ENCODE data around the gene BCL10. TPM values are rescaled to one million over a fixed set of nuclear protein-coding genes. Genes with fewer than 3 reads are reported as not detected.

BCL10 gene
- total RNA-seq (2021) = 21.3 to 24.2 TPM (median 21.4 TPM) in 3 replicates
- percentile 92 among the genes with signal in this experiment for Bru-seq, nascent RNA
- long read RNA-seq, experiment 1, transcript BCL10-203 (3 exons, 2,833 nt) = major isoform, 71 of 84 reads
- long read RNA-seq, experiment 1, partial matches to known transcripts = 3 of 84 reads
- long read RNA-seq, experiment 1, other reads (novel, unspliced or antisense) = 8 of 84 reads
- long read RNA-seq, experiment 2, transcript BCL10-203 (3 exons, 2,833 nt) = major isoform, 20 of 32 reads
- long read RNA-seq, experiment 2, partial matches to known transcripts = 1 of 32 reads
- long read RNA-seq, experiment 2, other reads (novel, unspliced or antisense) = 10 of 32 reads
- long read RNA-seq, experiment 3, transcript BCL10-203 (3 exons, 2,833 nt) = major isoform, 15 of 24 reads
- long read RNA-seq, experiment 3, partial matches to known transcripts = 5 of 24 reads
- long read RNA-seq, experiment 3, other reads (novel, unspliced or antisense) = 4 of 24 reads

DNA sequence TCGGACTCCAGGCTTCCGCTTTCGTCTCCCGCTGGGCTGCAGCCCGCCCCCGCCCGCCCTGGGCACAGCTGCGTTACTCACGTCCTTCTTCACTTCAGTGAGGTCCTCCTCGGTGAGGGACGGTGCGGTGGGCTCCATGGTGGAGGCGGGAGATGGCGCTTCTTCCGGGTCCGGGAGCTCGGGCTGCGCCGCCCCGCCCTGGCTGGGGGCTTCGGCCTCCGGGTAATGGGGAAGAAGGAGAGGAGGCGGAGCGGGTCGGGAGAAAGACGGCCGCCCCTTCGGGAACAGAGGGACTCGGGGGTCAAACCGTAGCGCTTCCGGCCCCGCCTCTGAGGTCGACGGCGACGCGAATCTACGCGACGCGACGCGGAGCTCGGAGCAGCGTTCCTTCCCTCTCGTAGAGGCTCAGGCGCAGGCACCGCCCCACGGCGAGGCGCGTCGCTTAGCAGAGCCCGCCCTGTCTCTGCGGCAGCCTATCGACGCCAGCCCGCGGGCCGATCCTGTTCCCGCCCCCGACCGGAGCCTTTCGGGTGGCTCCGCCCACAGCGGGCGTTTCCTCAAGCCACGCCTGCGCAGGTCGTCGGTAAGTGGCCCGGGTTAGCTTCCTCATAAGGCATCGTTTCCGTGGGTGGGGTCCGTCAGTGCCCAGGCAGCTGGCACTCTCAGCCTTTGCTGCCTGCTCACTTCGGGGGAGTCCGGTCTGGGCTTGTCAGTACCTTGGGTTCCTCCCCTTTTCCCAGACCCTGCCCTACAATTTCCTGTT is at the start of gene BCL10:
Gene BCL10 (minus strand): TSS at position 418 of the 763 bp plus-strand sequence. CDS start 280 bp downstream, at position 138.
- ATAC-seq (peak; percentile 98), DNase-seq (ENCODE audit: low spot score) (peak; percentile 98)
- Mint-ChIP-seq H3K4me3 (peak within 1 kb of the TSS; percentile 82), H3K9me3 (no peaks in the 10 kb centered on the region), H3K36me3 (peaks cover 3% of the 10 kb centered on the region; the same call in 1 of the 2 replicates), H3K27me3 (ENCODE audit: low read depth) (no peaks in the 10 kb centered on the region), H3K4me1 (peaks cover 34% of the 10 kb centered on the region), H3K27ac (peak within 1 kb of the TSS; percentile 96)
- POLR2A ChIA-PET = interaction anchor here (0.6 to 2.1 kb wide), 12 partner anchors 9 to 432 kb away, joined by 3 to 15 read pairs (median 4); partner anchors contain the start of genes C1orf52 and ZNHIT6
- CTCF ChIA-PET = interaction anchor here (0.6 to 4.5 kb wide), 16 partner anchors 9 to 552 kb away, joined by 3 to 83 read pairs (median 5); partner anchors contain the start of genes C1orf52, CCN1 and ZNHIT6
- 0 out of 2 replicates have a peak, but pooled peaks have one; percentile 44 for TF ChIP-seq ZNF263 (CRISPR knock-in tag; IDR thresholded peaks at IDR 0.05; ENCODE audit: low read depth)
- TF ChIP-seq ELF4 (CRISPR knock-in tag; IDR thresholded peaks at IDR 0.05; ENCODE audit: low read depth) = no peak
- TF ChIP-seq OVOL2 (CRISPR knock-in tag; IDR thresholded peaks at IDR 0.05; ENCODE audit: borderline replicate concordance) = no peak
- peak; percentile 92 for TF ChIP-seq CREM (CRISPR knock-in tag; IDR thresholded peaks at IDR 0.05)
- TF ChIP-seq ZNF121 (CRISPR knock-in tag; IDR thresholded peaks at IDR 0.05) = no peak
- no peak for TF ChIP-seq MYBL2 (CRISPR knock-in tag; IDR thresholded peaks at IDR 0.05)
- TF ChIP-seq ZNF232 (CRISPR knock-in tag; IDR thresholded peaks at IDR 0.05) = peak; percentile 64; the same call in 1 of the 2 replicates
- TF ChIP-seq, protein P1, sequence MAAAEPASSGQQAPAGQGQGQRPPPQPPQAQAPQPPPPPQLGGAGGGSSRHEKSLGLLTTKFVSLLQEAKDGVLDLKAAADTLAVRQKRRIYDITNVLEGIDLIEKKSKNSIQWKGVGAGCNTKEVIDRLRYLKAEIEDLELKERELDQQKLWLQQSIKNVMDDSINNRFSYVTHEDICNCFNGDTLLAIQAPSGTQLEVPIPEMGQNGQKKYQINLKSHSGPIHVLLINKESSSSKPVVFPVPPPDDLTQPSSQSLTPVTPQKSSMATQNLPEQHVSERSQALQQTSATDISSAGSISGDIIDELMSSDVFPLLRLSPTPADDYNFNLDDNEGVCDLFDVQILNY (CRISPR knock-in tag; IDR thresholded peaks at IDR 0.05) = peak; percentile 75; the same call in 1 of the 2 replicates
- TF ChIP-seq RELA (CRISPR knock-in tag; IDR thresholded peaks at IDR 0.05; ENCODE audit: borderline replicate concordance) = peak; percentile 69; the same call in 1 of the 2 replicates
- TF ChIP-seq CBFB (CRISPR knock-in tag; IDR thresholded peaks at IDR 0.05; ENCODE audit: low read depth) = no peak
- peak; percentile 95 for TF ChIP-seq SP1 (CRISPR knock-in tag; conservative IDR thresholded peaks at IDR 0.05)
- TF ChIP-seq, protein P2, sequence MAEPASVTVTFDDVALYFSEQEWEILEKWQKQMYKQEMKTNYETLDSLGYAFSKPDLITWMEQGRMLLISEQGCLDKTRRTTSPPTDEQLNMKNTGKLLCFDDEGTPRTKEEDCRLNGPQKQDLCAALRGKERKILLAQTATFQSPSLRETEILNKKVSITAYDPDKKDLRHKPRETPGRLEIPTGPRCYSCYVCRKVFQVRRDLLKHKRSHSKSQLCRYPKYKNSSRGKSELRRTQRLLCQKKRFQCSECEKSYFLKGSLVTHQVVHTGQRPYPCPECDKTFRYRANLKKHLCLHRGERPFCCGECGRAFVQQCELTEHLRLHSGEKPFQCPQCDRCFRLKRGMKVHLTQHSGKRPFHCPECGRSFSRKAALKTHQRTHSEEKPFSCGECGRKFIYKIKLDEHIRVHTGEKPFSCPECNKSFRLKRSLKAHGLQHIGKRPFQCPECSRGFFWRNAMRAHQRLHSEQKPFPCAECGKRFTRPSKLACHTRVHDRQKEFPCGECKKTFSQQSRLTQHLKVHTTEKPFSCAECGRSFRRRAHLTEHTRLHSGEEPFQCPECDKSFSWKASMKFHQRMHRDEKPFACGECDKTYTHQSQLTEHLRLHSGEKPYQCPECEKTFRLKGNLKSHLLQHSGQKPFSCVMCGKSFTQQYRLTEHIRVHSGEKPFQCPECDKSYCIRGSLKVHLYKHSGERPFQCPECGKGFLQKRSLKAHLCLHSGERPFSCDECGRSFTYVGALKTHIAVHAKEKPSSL (CRISPR knock-in tag; conservative IDR thresholded peaks at IDR 0.05) = no peak
- TF ChIP-seq FOXK1 (CRISPR knock-in tag; IDR thresholded peaks at IDR 0.05) = peak; percentile 75; the same call in 1 of the 2 replicates
- TF ChIP-seq, protein P3, sequence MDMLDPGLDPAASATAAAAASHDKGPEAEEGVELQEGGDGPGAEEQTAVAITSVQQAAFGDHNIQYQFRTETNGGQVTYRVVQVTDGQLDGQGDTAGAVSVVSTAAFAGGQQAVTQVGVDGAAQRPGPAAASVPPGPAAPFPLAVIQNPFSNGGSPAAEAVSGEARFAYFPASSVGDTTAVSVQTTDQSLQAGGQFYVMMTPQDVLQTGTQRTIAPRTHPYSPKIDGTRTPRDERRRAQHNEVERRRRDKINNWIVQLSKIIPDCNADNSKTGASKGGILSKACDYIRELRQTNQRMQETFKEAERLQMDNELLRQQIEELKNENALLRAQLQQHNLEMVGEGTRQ (CRISPR knock-in tag; IDR thresholded peaks at IDR 0.05) = no peak
- no peak for TF ChIP-seq ZNF423 (CRISPR knock-in tag; IDR thresholded peaks at IDR 0.05)
- TF ChIP-seq, protein P4, sequence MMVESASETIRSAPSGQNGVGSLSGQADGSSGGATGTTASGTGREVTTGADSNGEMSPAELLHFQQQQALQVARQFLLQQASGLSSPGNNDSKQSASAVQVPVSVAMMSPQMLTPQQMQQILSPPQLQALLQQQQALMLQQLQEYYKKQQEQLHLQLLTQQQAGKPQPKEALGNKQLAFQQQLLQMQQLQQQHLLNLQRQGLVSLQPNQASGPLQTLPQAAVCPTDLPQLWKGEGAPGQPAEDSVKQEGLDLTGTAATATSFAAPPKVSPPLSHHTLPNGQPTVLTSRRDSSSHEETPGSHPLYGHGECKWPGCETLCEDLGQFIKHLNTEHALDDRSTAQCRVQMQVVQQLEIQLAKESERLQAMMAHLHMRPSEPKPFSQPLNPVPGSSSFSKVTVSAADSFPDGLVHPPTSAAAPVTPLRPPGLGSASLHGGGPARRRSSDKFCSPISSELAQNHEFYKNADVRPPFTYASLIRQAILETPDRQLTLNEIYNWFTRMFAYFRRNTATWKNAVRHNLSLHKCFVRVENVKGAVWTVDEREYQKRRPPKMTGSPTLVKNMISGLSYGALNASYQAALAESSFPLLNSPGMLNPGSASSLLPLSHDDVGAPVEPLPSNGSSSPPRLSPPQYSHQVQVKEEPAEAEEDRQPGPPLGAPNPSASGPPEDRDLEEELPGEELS (CRISPR knock-in tag; IDR thresholded peaks at IDR 0.05) = 0 out of 2 replicates have a peak, but pooled peaks have one; percentile 28
- TF ChIP-seq, protein P5, sequence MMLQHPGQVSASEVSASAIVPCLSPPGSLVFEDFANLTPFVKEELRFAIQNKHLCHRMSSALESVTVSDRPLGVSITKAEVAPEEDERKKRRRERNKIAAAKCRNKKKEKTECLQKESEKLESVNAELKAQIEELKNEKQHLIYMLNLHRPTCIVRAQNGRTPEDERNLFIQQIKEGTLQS (CRISPR knock-in tag; conservative IDR thresholded peaks at IDR 0.05) = no peak
- TF ChIP-seq, protein P6, sequence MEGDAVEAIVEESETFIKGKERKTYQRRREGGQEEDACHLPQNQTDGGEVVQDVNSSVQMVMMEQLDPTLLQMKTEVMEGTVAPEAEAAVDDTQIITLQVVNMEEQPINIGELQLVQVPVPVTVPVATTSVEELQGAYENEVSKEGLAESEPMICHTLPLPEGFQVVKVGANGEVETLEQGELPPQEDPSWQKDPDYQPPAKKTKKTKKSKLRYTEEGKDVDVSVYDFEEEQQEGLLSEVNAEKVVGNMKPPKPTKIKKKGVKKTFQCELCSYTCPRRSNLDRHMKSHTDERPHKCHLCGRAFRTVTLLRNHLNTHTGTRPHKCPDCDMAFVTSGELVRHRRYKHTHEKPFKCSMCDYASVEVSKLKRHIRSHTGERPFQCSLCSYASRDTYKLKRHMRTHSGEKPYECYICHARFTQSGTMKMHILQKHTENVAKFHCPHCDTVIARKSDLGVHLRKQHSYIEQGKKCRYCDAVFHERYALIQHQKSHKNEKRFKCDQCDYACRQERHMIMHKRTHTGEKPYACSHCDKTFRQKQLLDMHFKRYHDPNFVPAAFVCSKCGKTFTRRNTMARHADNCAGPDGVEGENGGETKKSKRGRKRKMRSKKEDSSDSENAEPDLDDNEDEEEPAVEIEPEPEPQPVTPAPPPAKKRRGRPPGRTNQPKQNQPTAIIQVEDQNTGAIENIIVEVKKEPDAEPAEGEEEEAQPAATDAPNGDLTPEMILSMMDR (IDR thresholded peaks at IDR 0.05) = no peak
- TF ChIP-seq, protein P7, sequence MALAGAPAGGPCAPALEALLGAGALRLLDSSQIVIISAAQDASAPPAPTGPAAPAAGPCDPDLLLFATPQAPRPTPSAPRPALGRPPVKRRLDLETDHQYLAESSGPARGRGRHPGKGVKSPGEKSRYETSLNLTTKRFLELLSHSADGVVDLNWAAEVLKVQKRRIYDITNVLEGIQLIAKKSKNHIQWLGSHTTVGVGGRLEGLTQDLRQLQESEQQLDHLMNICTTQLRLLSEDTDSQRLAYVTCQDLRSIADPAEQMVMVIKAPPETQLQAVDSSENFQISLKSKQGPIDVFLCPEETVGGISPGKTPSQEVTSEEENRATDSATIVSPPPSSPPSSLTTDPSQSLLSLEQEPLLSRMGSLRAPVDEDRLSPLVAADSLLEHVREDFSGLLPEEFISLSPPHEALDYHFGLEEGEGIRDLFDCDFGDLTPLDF (CRISPR knock-in tag; IDR thresholded peaks at IDR 0.05) = no peak
- no peak for TF ChIP-seq NFATC4 (CRISPR knock-in tag; IDR thresholded peaks at IDR 0.05)
- TF ChIP-seq GABPB1 (CRISPR knock-in tag; IDR thresholded peaks at IDR 0.05) = peak; percentile 35
- TF ChIP-seq, protein P8, sequence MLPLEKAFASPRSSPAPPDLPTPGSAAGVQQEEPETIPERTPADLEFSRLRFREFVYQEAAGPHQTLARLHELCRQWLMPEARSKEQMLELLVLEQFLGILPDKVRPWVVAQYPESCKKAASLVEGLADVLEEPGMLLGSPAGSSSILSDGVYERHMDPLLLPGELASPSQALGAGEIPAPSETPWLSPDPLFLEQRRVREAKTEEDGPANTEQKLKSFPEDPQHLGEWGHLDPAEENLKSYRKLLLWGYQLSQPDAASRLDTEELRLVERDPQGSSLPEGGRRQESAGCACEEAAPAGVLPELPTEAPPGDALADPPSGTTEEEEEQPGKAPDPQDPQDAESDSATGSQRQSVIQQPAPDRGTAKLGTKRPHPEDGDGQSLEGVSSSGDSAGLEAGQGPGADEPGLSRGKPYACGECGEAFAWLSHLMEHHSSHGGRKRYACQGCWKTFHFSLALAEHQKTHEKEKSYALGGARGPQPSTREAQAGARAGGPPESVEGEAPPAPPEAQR (CRISPR knock-in tag; IDR thresholded peaks at IDR 0.05) = no peak
- TF ChIP-seq ZNF317 (CRISPR knock-in tag; IDR thresholded peaks at IDR 0.05; ENCODE audit: borderline replicate concordance, low read depth) = no peak
- TF ChIP-seq GTF2I (CRISPR knock-in tag; conservative IDR thresholded peaks at IDR 0.05) = no peak

Data from WTC11 (cell line).